Measurements from ENCODE around the gene CD99L2. TPM values are rescaled to one million over a fixed set of nuclear protein-coding genes. Genes with fewer than 3 reads are reported as not detected.

CD99L2 gene
- total RNA-seq, 2 experiments from 2014 or later = 5.9 to 12.3 TPM

GRCh38 chrX:150792949-150793527, 105.4 kb downstream of the CD99L2 start:
- H3K36me3 ChIP-seq (ENCODE audit: insufficient read depth, low read length) = no peaks in the 10 kb centered on the region
- no peaks in the 10 kb centered on the region for H3K79me2 ChIP-seq (ENCODE audit: insufficient read depth, low read depth, low read length)
- H3K27ac ChIP-seq (ENCODE audit: low read depth, low read length, poor library complexity, severe bottlenecking) = no peak overlapping the region
- H3K9me3 ChIP-seq (ENCODE audit: low read length) = no peaks in the 10 kb centered on the region
- H4K20me1 ChIP-seq (ENCODE audit: insufficient read depth, low read length) = no peaks in the 10 kb centered on the region
- BruUV-seq (replicated peaks) = no TSS peak
- TF ChIP-seq, protein P1, sequence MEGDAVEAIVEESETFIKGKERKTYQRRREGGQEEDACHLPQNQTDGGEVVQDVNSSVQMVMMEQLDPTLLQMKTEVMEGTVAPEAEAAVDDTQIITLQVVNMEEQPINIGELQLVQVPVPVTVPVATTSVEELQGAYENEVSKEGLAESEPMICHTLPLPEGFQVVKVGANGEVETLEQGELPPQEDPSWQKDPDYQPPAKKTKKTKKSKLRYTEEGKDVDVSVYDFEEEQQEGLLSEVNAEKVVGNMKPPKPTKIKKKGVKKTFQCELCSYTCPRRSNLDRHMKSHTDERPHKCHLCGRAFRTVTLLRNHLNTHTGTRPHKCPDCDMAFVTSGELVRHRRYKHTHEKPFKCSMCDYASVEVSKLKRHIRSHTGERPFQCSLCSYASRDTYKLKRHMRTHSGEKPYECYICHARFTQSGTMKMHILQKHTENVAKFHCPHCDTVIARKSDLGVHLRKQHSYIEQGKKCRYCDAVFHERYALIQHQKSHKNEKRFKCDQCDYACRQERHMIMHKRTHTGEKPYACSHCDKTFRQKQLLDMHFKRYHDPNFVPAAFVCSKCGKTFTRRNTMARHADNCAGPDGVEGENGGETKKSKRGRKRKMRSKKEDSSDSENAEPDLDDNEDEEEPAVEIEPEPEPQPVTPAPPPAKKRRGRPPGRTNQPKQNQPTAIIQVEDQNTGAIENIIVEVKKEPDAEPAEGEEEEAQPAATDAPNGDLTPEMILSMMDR (conservative IDR thresholded peaks at IDR 0.05; ENCODE audit: low read length) = no peak
- TF ChIP-seq EZH2phosphoT487 (IDR thresholded peaks at IDR 0.05; ENCODE audit: borderline replicate concordance, low read depth, low read length) = no peak
- intact Hi-C loops (cut with micrococcal nuclease; ENCODE audit: unreplicated experiment) = no loop called here
- ChIA-PET POLR2A (no interaction called here), CTCF (ENCODE audit: unreplicated experiment) (no interaction called here)
- H3K4me3 ChIP-seq (ENCODE audit: low read depth, low read length, poor library complexity, severe bottlenecking) = no peak overlapping the region
- H3K4me2 ChIP-seq (ENCODE audit: low read length) = no peak overlapping the region
- DNase-seq (ENCODE audit: low spot score) = no peak
- no peaks in the 10 kb centered on the region for H3K9me2 ChIP-seq (ENCODE audit: insufficient read depth, low read length)
- no peak overlapping the region for H2AFZ ChIP-seq (ENCODE audit: low read length)
- H3K4me1 ChIP-seq (ENCODE audit: insufficient read depth, low read length, poor library complexity, severe bottlenecking) = no peaks in the 10 kb centered on the region

GRCh38 chrX:150790021-150790420, 108.4 kb downstream of the CD99L2 start:
- CTCF ChIA-PET (ENCODE audit: unreplicated experiment) = no interaction called here
- Histone ChIP-seq H3K9me2 (ENCODE audit: insufficient read depth, low read length) (no peaks in the 10 kb centered on the region), H3K4me3 (ENCODE audit: low read depth, low read length, poor library complexity, severe bottlenecking) (no peak overlapping the region), H3K27ac (ENCODE audit: low read depth, low read length, poor library complexity, severe bottlenecking) (no peak overlapping the region), H2AFZ (ENCODE audit: low read length) (no peak overlapping the region), H3K9me3 (ENCODE audit: low read length) (no peaks in the 10 kb centered on the region), H3K36me3 (ENCODE audit: insufficient read depth, low read length) (no peaks in the 10 kb centered on the region), H3K4me2 (ENCODE audit: low read length) (no peak overlapping the region), H3K4me1 (ENCODE audit: insufficient read depth, low read length, poor library complexity, severe bottlenecking) (no peaks in the 10 kb centered on the region), H4K20me1 (ENCODE audit: insufficient read depth, low read length) (no peaks in the 10 kb centered on the region), H3K79me2 (ENCODE audit: insufficient read depth, low read depth, low read length) (no peaks in the 10 kb centered on the region)
- BruUV-seq (replicated peaks) = no TSS peak
- POLR2A ChIA-PET = no interaction called here
- TF ChIP-seq, protein P1 (conservative IDR thresholded peaks at IDR 0.05; ENCODE audit: low read length) = no peak
- TF ChIP-seq EZH2phosphoT487 (IDR thresholded peaks at IDR 0.05; ENCODE audit: borderline replicate concordance, low read depth, low read length) = no peak
- DNase-seq (ENCODE audit: low spot score) = no peak
- intact Hi-C loops (cut with micrococcal nuclease; ENCODE audit: unreplicated experiment) = no loop called here

DNA sequence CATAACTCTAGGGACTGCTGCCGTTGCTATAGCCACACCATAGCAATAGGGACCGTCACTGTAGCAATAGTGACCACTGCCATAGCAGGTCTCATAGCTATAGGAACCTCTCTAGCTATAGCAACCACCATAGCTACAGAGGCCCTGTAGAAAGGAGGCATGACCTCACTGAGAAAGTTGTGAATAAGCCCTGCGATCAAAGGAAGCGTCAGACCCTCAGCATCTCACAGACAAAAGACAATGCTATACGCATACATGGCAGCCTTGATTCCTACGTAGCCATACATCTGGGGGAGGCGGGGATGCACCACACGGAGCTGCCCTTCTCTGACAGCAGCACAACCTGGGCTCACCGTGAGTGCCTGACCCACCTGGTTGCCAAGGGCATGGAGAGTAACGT, 116.8 kb downstream of the CD99L2 start:
- intact Hi-C loops (cut with micrococcal nuclease; ENCODE audit: unreplicated experiment) = no loop called here
- TF ChIP-seq, protein P1 (conservative IDR thresholded peaks at IDR 0.05; ENCODE audit: low read length) = no peak
- no peak for TF ChIP-seq EZH2phosphoT487 (IDR thresholded peaks at IDR 0.05; ENCODE audit: borderline replicate concordance, low read depth, low read length)
- no peak for DNase-seq (ENCODE audit: low spot score)
- no TSS peak for BruUV-seq (replicated peaks)
- Histone ChIP-seq H3K79me2 (ENCODE audit: insufficient read depth, low read depth, low read length) (no peaks in the 10 kb centered on the region), H4K20me1 (ENCODE audit: insufficient read depth, low read length) (no peaks in the 10 kb centered on the region), H3K36me3 (ENCODE audit: insufficient read depth, low read length) (no peaks in the 10 kb centered on the region), H3K27ac (ENCODE audit: low read depth, low read length, poor library complexity, severe bottlenecking) (no peak overlapping the region), H3K4me3 (ENCODE audit: low read depth, low read length, poor library complexity, severe bottlenecking) (no peak overlapping the region), H2AFZ (ENCODE audit: low read length) (no peak overlapping the region), H3K9me2 (ENCODE audit: insufficient read depth, low read length) (no peaks in the 10 kb centered on the region), H3K4me2 (ENCODE audit: low read length) (no peak overlapping the region), H3K4me1 (ENCODE audit: insufficient read depth, low read length, poor library complexity, severe bottlenecking) (no peaks in the 10 kb centered on the region), H3K9me3 (ENCODE audit: low read length) (no peaks in the 10 kb centered on the region)
- ChIA-PET POLR2A (no interaction called here), CTCF (ENCODE audit: unreplicated experiment) (no interaction called here)

Data from OCI-LY7 (cell line).